Measurements from ENCODE around the gene CUL1. TPM values are rescaled to one million over a fixed set of nuclear protein-coding genes. Genes with fewer than 3 reads are reported as not detected.

Gene CUL1
- total and polyA plus RNA-seq, 2 experiments from 2014 or later: 35.6 to 71.3 TPM

- TF ChIP-seq ZNF462 (CRISPR knock-in tag; IDR thresholded peaks at IDR 0.05) (no peak), ZNF331 (CRISPR knock-in tag; IDR thresholded peaks at IDR 0.05; ENCODE audit: low read depth) (no peak)
Measured at GRCh38 chr7:148753224-148753623, 54.5 kb downstream of the CUL1 start (continued).

DNA sequence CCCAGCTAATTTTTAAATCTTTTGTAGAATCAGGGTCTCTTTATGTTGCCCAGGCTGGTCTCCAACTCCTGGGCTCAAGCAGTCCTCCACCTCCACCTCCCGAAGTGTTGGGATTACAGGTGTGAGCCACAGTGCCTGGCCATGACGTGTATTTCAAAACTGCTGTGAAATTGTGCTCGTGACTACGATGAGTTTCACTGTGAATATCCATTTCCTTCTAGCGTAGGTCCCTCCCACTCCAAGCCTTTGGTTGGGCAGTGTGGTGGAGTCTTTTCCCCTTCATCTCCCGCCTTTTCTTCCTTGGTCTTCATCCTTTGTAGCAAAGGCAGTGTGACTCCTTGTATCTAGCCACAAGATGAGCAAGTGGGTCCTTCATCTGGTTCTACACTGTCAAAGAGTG, 56.2 kb downstream of the CUL1 start:
- Histone ChIP-seq H3K36me3 (ENCODE audit: insufficient read depth) (no peaks in the 10 kb centered on the region; the same call in 1 of the 2 replicates), H3K4me3 (no peak overlapping the region), H3K9me2 (ENCODE audit: insufficient read depth) (no peaks in the 10 kb centered on the region), H3K79me2 (replicated peaks; ENCODE audit: insufficient read depth) (peaks cover 38% of the 10 kb centered on the region), H2AFZ (no peak overlapping the region), H3K27me3 (ENCODE audit: insufficient read depth) (no peaks in the 10 kb centered on the region), H3K4me2 (no peak overlapping the region), H3K27ac (ENCODE audit: low read depth) (no peak overlapping the region), H4K20me1 (replicated peaks; ENCODE audit: insufficient read depth) (no peaks in the 10 kb centered on the region), H3K4me1 (ENCODE audit: insufficient read depth) (no peaks in the 10 kb centered on the region), H3F3A (replicated peaks; ENCODE audit: low read depth) (no peaks in the 10 kb centered on the region)
- DNase-seq (ENCODE audit: low spot score) (no peak), ATAC-seq (no peak)
- Mint-ChIP-seq H3K36me3 (ENCODE audit: low read depth) (peaks cover 39% of the 10 kb centered on the region), H3K4me1 (peaks cover 2% of the 10 kb centered on the region; the same call in 1 of the 3 replicates), H3K9me3 (no peaks in the 10 kb centered on the region; the same call in 2 of the 3 replicates), H3K4me3 (no peak overlapping the region), H3K27me3 (ENCODE audit: insufficient read depth, low read depth, poor library complexity) (no peaks in the 10 kb centered on the region), H3K27ac (no peak overlapping the region)
- TF ChIP-seq POLR2AphosphoS5 (IDR thresholded peaks at IDR 0.05; ENCODE audit: low read depth): no peak
- no peak for TF ChIP-seq REST (IDR thresholded peaks at IDR 0.05; ENCODE audit: unreplicated experiment)
- no peak for TF ChIP-seq ZNF114 (CRISPR knock-in tag; IDR thresholded peaks at IDR 0.05)
- TF ChIP-seq CTCF (conservative IDR thresholded peaks at IDR 0.05; ENCODE audit: low read depth in 2 of 2): no peak
- TF ChIP-seq EZH2phosphoT487 (IDR thresholded peaks at IDR 0.05; ENCODE audit: unreplicated experiment): no peak
- no peak for TF ChIP-seq ZNF331 (CRISPR knock-in tag; IDR thresholded peaks at IDR 0.05; ENCODE audit: low read depth)
- TF ChIP-seq CREB1 (CRISPR knock-in tag; IDR thresholded peaks at IDR 0.05; ENCODE audit: low read depth): no peak
- no peak for TF ChIP-seq STAT1 (IDR thresholded peaks at IDR 0.05; ENCODE audit: unreplicated experiment)
- no peak for TF ChIP-seq EZH2 (IDR thresholded peaks at IDR 0.05; ENCODE audit: low read depth, unreplicated experiment)
- TF ChIP-seq ETS1 (IDR thresholded peaks at IDR 0.05): no peak
- no peak for TF ChIP-seq NANOG (IDR thresholded peaks at IDR 0.05; ENCODE audit: borderline replicate concordance)
